Erythroblast (primary cell): ENCODE results near the gene GPC6.

Experiments used
- GATA1 ChIP-seq: IDR thresholded peaks from 2 replicates; pipeline ENCODE4 v1.6.1; 2011; ENCODE audit warnings: low read depth, mild to moderate bottlenecking, control low read depth, low read length, moderate library complexity
- POLR2A ChIP-seq: IDR thresholded peaks from 2 replicates; pipeline ENCODE4 v1.6.1; 2011; ENCODE audit warnings: mild to moderate bottlenecking, low read length

GRCh38 chr13:93649496-93649895, 422.9 kb downstream of the GPC6 start:
- TF ChIP-seq POLR2A (no peak), GATA1 (no peak)
